Activated CD8-positive, alpha-beta memory T cell treated with anti-CD3 and anti-CD28 coated beads for 24 hours (primary cell): ENCODE results near the gene PTEN.

Experiments used
- DNase-seq: peaks from one replicate; pipeline ENCODE4 v3.0.0-alpha.2; 2020

Gene PTEN

DNA sequence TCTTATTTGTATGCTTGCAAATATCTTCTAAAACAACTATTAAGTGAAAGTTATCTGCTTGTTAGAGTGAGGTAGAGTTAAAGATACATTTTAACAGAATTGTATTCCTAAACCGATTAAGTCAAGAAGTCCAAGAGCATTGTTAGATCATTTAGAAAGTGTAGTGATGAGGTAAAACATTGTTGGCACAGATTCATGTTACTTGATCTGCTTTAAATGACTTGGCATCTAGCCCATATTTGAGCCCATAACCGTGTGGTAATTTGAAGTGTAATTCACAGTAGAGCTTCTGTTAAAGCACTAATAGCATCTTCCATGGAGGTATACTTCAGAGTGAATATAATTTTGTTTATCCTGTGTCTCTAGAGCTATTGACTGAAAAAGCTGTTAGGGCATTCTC lies 62.1 kb downstream of the PTEN start:
- no peak for DNase-seq

DNA sequence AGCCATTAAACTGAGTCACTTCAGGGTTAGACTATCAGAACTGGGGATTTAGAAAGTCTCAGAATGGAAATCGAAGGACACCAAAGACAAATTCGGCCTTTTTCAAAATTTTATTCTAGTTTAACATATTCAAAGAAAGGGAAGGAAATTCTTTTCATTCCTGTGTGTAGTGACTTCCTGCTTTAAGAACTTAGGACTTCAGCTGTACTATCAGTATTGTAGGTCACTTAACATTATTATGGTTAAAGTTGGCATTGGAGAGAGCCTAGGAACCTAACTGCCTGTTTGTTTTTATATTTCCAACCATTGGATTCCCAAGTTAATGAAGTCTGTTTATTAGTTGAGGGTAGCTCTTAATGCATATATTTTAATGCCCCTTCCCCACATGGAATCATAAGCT lies 63.7 kb downstream of the PTEN start:
- DNase-seq, result no peak

DNA sequence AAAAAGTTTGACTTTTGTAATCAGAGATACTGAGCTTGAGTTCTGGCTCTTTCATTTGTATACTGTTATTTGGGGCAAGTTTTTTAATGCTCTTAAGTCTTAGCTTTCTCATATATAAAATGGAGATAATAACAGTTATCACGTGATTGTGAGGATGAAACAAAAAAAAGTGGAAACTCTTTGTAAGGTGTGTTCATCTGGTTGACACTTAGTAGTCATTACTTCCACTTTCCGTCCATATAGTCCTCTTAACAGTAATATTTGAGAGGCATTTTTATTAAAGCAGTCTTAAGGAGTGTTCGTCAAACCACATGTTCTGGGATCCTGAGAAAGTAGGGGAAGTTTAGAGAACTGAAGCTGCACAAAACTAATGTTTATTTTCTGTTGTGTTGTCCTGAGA lies 65.6 kb downstream of the PTEN start:
- no peak for DNase-seq

DNA sequence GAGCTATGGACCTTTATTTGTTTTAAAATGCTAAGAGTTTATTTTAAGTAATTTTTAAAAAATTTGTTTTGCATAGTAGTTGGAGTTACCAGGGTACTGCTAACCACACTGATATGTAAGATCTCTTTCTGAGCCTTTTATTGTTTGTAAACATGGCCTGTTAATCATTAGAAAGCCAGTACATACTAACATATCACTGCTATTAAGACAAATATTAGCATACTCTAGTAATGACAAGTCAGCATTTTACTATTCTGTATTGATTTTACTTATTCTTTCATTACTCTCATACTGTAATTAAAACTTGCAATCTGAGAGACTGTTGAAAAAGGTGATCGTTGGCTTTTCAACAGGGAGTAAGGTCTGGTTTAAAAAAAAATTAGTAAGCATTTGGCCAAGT lies 66.7 kb downstream of the PTEN start:
- DNase-seq, result no peak

DNA sequence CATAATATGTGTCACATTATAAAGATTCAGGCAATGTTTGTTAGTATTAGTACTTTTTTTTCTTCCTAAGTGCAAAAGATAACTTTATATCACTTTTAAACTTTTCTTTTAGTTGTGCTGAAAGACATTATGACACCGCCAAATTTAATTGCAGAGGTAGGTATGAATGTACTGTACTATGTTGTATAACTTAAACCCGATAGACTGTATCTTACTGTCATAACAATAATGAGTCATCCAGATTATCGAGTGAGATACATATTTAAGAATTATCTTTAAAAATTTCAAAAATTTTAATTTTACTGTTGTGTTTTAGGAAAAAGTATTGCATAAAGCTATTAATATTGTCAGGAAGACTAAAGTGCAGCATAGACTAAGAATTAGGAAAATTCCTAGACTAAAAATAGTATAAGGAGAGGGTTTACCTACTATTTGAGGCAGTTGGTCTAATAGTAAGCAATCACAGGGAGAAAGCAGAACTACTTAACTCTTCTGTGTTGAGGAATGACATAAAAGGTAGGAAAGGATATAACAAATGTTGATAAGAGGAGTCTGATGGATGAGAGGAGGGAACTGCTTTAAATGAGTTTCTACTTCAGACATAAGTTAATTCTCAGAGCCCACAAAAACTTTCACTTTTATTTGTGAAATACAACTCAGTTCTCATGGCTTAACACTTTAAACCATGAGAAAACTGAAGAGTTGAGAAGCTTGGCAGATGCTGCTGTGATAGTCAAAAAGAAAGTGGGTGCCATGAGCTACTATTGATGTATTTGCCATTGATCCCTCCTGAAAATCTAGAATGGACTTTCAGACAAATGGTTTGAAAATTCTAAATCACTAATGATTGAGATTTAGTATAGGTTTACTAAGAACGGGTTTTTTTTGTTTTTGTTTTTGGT lies 67.8 kb downstream of the PTEN start:
- DNase-seq, result no peak

DNA sequence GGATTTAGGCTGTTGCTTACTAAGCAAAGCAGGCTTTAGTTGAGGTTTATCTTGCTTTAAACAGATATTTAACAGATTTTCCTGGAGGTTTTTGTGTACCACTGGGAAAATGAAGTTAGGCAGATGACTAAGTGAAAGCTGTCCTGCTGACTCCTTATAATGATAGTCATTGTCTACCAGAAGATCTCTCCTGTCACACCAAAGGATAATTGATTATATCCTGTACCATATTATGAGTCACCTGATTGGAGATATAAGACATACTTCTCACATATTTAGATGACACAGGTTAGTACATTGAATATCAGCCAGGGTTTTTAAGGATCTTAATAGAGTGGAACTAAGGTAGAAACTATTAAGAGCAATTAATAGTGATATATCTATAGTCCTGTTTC lies 68.4 kb downstream of the PTEN start:
- no peak for DNase-seq

DNA sequence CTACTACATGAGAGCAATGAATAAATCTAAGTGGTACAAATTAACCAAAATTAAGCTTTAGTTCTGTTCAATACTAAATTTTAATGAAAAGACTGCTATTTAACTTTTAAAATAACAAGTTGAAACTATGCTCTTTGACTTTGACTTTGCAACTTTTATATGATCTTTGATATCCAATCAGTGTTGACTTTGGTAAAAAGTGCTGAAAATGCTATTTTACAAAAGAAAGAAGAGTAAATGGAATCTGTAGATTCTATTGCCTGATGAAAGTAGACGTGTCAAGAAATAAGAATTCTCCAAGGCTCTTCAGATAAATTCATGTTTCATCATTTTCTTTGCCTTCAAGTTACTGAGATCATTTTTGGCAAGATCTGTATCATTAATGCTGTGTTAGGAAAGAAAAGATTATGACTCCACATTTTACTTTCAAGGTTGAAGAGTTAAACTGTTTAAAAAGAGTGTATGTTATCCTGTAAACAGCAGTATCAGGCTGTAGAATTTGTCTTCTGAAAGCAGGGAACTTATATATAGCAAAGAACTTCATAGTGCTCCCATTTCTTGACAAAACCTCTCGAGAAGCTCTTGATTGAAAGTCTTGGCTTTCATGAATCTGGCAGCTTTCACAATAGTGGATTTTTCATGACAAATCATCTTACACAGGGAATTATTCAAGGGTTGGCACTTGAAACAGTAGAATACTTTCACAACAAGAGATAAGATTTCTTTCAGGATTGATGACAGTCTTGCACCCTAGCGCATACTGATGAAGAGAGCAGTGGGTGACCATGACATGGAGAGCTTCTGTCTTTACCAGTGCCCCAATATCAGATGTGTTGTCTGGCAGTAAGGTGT lies 72.1 kb downstream of the PTEN start:
- no peak for DNase-seq

DNA sequence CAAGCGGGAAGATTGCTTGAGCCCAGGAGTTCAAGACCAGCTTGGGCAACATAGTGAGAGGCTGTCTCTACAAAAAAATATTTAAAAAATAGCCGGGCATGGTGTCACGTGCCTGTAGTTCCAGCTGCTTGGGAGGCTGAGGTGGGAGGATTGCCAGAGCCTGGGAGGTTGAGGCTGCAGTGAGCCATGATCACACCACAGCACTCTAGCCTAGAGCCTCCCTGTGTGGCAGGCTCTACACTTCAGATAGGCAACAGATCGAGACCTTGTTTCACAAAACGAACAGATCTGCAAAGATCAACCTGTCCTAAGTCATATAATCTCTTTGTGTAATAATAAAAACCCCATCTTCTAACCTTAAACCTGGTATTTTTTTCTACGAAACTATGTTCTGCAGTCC lies 76.8 kb downstream of the PTEN start:
- no peak for DNase-seq

DNA sequence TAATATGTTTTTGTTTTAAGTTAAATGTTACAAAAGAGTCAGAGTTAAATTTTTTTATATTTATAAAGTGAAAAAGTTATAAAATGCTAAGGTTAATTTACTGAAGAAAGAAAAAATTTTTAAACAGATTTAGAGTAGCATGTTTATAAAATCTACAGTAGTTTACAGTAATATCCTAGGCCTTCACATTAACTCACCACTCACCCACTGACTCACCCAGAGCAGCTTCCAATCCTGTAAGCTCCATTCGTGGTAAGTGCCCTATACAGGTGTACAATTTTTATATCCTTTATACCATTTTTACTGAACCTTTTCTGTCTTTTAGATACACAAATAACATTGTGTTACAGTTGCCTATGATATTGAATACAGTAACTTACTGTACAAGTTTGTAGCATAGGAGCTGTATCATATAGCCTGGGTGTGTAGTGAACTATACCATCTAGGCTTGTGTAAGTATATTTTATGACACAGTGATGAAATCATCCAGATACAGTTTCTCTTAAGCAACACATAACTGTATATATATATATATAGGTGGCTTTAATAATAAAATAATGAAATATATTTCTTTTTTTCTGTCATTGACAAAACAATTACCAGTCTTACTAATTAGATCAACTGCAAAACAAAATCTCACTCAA lies 79.6 kb downstream of the PTEN start:
- DNase-seq, result no peak

DNA sequence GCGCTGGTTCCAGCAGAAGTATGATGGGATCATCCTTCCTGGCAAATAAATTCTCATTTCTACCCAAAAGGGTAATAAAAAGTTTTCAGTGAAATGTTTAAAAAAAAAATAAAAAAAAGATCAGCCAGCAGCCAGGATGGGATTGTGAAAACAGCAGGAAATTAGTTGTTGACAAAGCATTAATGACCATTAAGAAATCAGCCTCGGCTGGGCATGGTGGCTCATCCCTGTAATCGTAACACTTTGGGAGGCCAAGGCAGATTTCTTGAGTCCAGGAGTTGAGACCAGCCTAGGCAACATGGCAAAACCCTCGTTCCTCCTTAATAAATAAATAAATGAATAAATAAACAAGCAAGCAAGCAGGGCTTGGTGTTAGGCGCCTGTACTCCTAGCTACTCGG lies 82.6 kb downstream of the PTEN start:
- no peak for DNase-seq

DNA sequence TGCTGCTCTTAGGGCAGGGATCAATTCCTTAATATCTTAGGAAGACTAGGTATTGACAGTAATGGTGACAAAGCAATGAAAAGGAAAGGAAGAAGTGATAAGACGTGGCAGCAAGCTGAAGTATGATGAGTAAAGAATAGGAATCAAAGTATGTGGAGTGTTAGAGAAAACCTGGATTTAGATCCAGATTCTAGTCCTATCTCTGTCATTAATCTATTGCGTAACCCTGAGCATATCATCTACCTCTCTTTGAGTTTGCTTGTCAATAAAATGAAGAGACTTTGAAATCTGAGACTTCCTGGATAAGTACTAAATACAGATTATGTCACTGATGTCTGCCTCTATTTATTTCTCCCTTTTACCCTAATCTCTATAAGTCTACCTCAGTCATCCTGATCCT lies 89.2 kb downstream of the PTEN start:
- DNase-seq, result no peak

DNA sequence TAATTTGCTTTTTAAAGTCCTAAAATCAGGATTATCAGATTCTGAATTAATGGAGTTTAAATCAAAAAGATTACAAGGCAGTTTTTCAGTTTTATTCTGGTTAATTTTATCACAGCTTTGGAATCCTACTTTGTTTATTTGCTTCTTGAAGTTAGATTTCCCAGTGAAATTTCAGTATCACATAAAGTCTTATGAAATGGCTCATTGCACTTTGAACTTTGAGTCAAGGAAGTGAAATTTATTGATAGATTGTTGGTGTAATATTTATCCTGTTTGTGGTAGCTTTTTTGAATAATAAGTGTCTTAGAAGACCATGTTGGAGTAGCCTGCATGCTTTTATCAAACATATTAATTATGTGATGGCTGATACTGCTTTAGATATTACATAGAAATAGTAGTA lies 92.6 kb downstream of the PTEN start:
- no peak for DNase-seq

DNA sequence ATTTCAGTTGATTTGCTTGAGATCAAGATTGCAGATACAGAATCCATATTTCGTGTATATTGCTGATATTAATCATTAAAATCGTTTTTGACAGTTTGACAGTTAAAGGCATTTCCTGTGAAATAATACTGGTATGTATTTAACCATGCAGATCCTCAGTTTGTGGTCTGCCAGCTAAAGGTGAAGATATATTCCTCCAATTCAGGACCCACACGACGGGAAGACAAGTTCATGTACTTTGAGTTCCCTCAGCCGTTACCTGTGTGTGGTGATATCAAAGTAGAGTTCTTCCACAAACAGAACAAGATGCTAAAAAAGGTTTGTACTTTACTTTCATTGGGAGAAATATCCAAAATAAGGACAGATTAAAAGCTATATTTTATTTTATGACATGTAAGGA lies 94.3 kb downstream of the PTEN start:
- DNase-seq, result no peak

DNA sequence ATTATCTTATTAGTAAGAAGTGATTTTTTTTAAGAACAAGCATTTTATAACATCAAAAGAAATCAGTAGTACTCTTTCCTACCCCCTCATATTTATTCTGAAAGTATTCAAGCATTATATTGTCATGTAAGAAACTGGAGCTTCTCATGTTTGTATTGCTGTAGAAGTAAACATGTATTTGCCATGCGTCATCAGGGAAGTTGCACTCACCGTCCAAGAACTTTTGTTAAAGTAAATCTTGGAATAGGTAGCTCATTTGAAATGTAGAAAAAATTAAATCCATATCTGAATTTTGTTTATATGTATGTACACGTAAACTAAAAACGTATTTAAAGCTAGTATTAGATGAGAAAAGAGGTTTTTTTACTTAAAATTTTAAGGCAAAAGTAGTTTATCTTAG lies 96.8 kb downstream of the PTEN start:
- no peak for DNase-seq

DNA sequence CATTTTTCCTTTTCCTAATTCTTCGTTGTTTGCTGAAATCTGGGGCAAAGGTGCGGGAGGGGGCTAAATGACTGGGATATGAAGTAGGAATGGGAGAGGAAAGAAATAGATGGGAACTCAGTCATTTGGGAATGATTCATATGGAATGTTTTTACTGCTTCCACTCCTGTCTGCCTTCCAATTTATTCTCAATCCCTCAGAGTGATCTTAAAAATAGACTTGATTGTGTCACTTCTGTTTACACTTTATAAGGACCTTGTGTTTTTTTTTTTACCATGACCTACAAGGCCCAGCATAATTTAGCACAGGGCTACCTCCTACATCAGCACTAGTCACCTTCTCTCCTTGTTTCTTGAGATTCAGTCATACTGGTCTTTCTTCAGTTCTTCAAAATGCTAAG lies 97.9 kb downstream of the PTEN start:
- DNase-seq, result no peak

DNA sequence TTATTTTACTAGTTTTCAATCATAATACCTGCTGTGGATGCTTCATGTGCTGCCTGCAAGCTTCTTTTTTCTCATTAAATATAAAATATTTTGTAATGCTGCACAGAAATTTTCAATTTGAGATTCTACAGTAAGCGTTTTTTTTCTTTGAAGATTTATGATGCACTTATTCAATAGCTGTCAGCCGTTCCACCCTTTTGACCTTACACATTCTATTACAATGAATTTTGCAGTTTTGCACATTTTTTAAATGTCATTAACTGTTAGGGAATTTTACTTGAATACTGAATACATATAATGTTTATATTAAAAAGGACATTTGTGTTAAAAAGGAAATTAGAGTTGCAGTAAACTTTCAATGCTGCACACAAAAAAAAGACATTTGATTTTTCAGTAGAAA lies 103.0 kb downstream of the PTEN start:
- DNase-seq, result no peak

DNA sequence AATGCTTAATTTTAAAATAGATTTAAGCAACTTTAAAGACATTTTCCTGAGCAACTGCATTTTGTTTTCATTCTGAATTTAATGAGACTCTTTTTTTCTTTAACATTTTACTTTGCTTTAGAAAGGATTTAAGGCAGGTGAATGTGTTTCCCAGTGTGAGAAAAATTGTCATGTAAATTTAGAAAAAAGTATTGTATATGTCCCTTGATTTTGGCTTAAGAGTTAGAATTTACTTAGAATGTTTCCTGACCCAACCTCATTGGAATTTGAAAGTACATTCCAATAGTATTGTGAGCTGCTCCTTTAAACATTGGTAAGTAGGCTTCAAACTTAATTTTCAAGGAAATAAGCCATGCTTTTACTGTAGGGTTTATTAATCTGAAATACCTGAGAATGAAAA lies 110.2 kb downstream of the PTEN start:
- DNase-seq, result no peak

DNA sequence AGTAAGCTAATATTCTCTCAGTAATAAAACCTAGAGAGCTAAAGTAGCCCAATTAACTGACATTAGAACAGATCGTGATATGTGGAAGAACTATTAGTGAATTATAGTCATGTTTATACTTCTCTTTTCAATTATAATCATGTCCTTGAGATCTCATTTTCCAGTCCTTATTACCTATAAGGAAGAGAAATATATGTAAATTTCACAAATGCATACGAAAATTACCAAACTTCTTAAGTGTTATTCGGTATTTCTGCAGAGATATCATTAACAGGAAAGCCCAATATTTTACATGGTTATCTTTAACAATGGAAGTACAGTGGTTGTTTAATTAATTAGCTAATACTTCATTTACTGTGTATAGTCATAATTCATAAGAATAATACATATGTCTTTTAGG lies 110.7 kb downstream of the PTEN start:
- no peak for DNase-seq

DNA sequence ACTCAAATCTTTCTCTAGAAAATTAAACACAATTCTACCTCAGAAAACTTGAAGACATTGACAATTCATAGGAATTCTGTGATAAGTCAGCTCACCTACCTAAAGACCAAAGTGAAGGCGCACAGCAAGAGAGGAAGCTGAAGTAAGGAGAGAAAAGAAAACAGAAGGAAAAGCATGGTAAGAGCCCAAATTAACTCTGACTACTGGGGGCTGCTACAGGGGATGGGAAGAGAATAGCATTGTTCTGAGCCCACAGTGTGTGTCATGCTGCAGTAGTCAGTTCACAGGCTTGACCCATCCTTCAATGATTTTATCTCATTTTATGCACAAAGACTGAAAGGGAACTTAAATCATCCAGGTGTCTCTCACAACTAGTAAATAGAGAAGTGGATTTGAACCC lies 111.3 kb downstream of the PTEN start:
- DNase-seq, result no peak

DNA sequence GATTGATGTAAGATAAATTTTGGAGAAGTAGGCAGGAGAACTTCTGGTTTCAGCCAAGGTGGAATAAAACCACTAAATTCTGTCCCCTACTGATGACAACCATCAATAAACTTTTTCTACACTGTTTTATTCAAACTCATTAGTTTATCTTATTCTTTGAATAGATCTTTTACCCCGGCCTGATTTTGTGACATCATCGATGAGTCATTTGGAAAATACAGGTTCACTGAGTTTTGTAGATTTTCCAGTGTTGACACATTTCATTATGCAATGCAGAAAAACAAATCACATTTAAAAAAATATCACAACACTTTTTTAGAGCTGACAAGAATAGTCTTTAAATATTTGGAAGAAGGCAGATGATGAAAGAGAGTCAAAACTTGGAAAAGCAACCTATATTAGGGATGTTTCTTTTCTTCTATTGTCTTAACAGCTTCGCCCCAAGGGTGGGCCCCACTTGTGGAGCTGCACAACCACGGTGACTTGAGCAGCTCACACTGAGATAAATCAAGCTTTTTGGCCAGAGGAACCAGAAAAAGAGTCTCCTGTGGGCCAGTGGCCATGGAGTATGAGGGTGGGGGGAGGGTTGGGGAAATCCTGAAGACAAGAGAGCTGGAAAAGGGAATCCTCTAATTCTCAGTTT lies 112.8 kb downstream of the PTEN start:
- DNase-seq, result no peak

DNA sequence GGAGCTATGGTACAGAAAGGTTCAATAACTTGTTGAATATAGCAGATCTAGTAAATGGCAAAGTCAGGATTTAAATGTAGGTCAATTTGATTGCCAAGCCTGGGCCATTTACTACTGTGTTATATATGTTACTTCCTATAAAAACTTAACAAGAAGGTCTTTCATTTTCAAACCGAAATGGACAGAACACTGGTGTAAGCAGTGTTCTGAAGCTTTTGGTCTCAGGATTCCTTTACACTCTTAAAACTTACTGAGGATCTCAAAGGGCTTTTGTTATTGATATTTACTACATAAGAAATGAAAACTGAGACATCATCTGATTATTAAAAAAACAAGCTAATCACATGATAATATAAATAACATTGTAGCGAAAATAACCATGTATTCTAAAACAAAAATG lies 114.7 kb downstream of the PTEN start:
- DNase-seq, result no peak

DNA sequence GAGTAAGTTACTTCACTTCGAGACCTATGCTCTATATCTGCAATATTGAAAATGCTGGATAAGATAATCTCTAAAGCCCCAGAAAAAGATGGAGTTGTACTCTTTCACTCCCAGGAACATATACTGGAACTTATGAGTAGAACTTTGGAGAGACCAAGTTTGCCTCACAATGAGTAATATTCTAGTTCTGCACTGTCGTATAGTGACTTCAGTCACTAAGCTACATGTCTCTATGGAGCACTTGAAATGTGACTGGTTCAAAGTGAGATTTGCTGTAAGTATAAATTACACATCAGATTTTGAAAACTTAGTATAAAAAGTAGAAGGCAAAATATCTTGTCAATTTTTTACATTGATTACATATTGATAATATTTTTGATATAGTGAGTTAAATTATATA lies 116.4 kb downstream of the PTEN start:
- no peak for DNase-seq

DNA sequence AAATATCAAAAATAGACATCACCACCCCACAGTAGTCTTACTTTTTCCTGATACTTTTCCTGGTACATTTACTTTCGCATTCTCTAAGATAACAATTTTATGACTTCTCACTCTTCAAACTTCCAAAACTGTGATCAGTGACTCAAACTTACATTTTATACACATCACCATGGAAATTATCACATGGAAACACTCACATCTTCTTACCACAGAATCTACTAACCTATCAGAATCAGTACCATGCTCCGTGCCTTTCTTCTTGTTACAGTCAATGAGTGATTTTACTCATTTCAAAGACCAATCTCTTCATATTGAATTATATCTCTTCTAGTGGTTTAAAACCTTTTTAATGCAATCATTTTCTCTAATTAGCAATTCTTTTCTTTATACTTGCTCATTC lies 120.3 kb downstream of the PTEN start:
- no peak for DNase-seq
